Measurements from ENCODE around the gene MVD. TPM values are rescaled to one million over a fixed set of nuclear protein-coding genes. Genes with fewer than 3 reads are reported as not detected.

Gene MVD
- total and polyA plus RNA-seq, 2 of the 4 experiments (the other 2 are of a cell fraction): 18.3 to 28.4 TPM

GRCh38 chr16:88618182-88618955 lies 44.5 kb downstream of the MVD start (continued):
- TF ChIP-seq, protein P1, sequence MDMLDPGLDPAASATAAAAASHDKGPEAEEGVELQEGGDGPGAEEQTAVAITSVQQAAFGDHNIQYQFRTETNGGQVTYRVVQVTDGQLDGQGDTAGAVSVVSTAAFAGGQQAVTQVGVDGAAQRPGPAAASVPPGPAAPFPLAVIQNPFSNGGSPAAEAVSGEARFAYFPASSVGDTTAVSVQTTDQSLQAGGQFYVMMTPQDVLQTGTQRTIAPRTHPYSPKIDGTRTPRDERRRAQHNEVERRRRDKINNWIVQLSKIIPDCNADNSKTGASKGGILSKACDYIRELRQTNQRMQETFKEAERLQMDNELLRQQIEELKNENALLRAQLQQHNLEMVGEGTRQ (IDR thresholded peaks at IDR 0.05; ENCODE audit: low read depth, low read length): no peak
- TF ChIP-seq RCOR1 (IDR thresholded peaks at IDR 0.05; ENCODE audit: insufficient replicate concordance, low read length) (no peak), SMC3 (IDR thresholded peaks at IDR 0.05; ENCODE audit: low read depth, low read length) (no peak), MXI1 (IDR thresholded peaks at IDR 0.05; ENCODE audit: borderline replicate concordance, low read depth, low read length) (no peak)
